CD4-positive, alpha-beta T cell treated with Interleukin-2 at 100 ng/mL for 4 hours (primary cell): ENCODE results near the gene RFC5.
"Not testable (repeated sequence)": the region's sequence is repeated elsewhere in the genome, so short reads cannot be mapped to it uniquely, and the experiment has no call there.

ENCODE experiments used
- DNase-seq: peaks from one replicate; pipeline ENCODE4 v3.0.0-alpha.2; 2020; ENCODE audit warnings: low spot score

RFC5 gene

GRCh38 chr12:118015944-118016343 lies 559 bp upstream of the RFC5 start:
- DNase-seq: no peak

GRCh38 chr12:118017926-118018325 lies 1.4 kb downstream of the RFC5 start:
- no peak for DNase-seq

GRCh38 chr12:118020036-118020435 lies 3.5 kb downstream of the RFC5 start:
- DNase-seq: no peak

GRCh38 chr12:118022097-118022727 lies 5.7 kb downstream of the RFC5 start:
- DNase-seq: not testable (repeated sequence)

GRCh38 chr12:118022728-118023109 lies 6.2 kb downstream of the RFC5 start:
- no peak for DNase-seq

GRCh38 chr12:118023301-118023860 lies 6.9 kb downstream of the RFC5 start:
- DNase-seq: no peak

GRCh38 chr12:118025168-118025567 lies 8.7 kb downstream of the RFC5 start:
- DNase-seq: no peak

- no peak for DNase-seq
These were observed 12.7 kb downstream of the RFC5 start for GRCh38 chr12:118029166-118029565.

GRCh38 chr12:118032188-118032587 lies 15.7 kb downstream of the RFC5 start:
- no peak for DNase-seq

- DNase-seq: no peak
These were observed 16.8 kb downstream of the RFC5 start for GRCh38 chr12:118033323-118033722.

GRCh38 chr12:118033902-118034301 lies 17.4 kb downstream of the RFC5 start:
- no peak for DNase-seq

GRCh38 chr12:118034429-118035189 lies 18.1 kb downstream of the RFC5 start:
- no peak for DNase-seq

- no peak for DNase-seq
These were observed 18.9 kb downstream of the RFC5 start for GRCh38 chr12:118035190-118036041.

GRCh38 chr12:118036672-118037411 lies 20.3 kb downstream of the RFC5 start:
- DNase-seq: no peak

GRCh38 chr12:118038137-118038536 lies 21.6 kb downstream of the RFC5 start:
- DNase-seq: no peak

GRCh38 chr12:118042091-118042490 lies 25.6 kb downstream of the RFC5 start:
- DNase-seq: no peak

GRCh38 chr12:118044075-118044474 lies 27.6 kb downstream of the RFC5 start:
- no peak for DNase-seq

- DNase-seq: no peak
These were observed 28.1 kb downstream of the RFC5 start for GRCh38 chr12:118044577-118044976.

- DNase-seq: no peak
These were observed 29.9 kb downstream of the RFC5 start for GRCh38 chr12:118046430-118046829.

- no peak for DNase-seq
These were observed 34.7 kb downstream of the RFC5 start for GRCh38 chr12:118050972-118051910.
